Stimulated activated CD4-positive, alpha-beta T cell treated with anti-CD3 and anti-CD28 coated beads, Interleukin-15, amount 100 ng/mL, for 48 hours (primary cell): ENCODE results near the gene ZNF423.
"Not testable (repeated sequence)": the region's sequence is repeated elsewhere in the genome, so short reads cannot be mapped to it uniquely, and the experiment has no call there.

Source experiments
- DNase-seq, 2 donors: peaks; one replicate each; pipeline ENCODE4 v3.0.0-alpha.2; 2020; ENCODE audit warnings: low read depth in 2 of 2

ZNF423 gene

GRCh38 chr16:49586466-49587450 lies 269.2 kb downstream of the ZNF423 start:
- DNase-seq: no peak

GRCh38 chr16:49585143-49585832 lies 270.6 kb downstream of the ZNF423 start:
- DNase-seq: no peak

- DNase-seq: no peak
These were observed 272.0 kb downstream of the ZNF423 start for GRCh38 chr16:49583911-49584310.

DNA sequence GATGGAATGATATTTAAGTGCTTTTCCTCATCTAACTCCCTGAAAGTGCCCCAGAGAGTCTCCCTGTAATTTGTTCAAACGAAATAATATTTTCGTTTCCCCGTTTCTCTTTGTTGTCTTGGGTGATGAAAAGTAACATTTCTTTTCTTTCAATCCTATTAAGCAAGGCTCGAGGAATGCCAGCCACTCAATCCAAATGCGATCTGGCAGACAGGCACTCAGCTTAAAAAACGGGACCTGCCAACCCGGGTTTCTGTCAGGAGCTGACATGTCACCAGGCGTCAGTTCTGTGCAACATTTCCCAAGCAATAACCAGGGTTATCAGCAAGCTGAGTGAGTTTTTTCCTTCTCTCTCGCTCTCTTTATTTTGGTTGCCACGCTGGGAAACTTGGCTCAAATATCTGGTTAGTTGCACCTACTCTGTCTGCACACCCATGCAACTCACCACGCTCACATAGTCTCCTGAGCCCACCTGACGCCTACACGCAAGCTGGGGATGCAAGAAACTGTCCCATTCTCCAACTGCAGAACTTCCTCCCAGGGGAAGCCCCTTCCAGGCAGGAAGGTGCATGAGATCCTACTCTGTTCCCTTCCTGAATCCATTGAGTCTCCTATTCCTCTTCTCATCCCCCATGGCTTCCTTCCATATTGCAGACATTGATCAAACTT lies 274.1 kb downstream of the ZNF423 start:
- no peak for DNase-seq

GRCh38 chr16:49580751-49581303 lies 275.1 kb downstream of the ZNF423 start:
- DNase-seq: no peak

GRCh38 chr16:49578435-49579024 lies 277.4 kb downstream of the ZNF423 start:
- no peak for DNase-seq

DNA sequence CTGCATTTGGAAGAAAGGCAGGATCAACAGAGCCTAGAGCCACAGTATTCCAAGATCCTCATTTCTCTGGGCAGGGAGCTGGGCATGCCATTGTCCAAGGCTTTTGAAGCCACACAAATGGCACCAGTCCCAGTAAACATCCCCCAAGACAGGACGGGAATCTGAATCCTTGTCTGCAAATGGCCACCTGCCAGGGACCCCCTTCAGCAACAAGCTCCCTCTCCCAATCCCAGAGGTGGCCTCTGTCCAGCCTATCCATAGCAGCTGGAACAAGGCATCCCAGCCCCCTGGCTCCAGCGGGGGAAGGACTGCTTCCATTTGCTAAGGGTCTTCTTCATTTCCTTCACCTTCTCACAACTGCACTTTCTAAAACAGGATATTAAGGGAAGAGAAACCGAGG lies 277.9 kb downstream of the ZNF423 start:
- no peak for DNase-seq

DNA sequence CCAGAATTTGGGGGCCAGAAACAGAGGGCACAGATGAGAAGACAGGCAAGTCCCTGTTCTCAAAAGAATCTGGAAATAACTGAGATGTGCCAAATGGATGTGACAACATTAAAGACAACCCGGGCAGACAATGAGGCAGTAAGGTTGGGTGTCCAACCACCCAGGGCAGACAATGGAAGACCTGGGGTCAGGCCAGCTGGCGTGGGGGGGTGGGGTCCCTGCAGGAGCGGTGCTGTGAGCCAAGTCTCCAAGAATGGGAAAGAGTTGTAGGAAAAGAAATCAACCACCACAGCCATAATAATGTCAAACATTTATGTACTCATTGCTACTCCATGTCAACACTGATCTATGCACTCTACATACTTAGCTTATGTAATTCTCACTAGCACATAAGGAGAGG lies 279.0 kb downstream of the ZNF423 start:
- no peak for DNase-seq

- DNase-seq: no peak
These were observed 279.8 kb downstream of the ZNF423 start for GRCh38 chr16:49576173-49576494.

- DNase-seq: no peak
These were observed 280.4 kb downstream of the ZNF423 start for GRCh38 chr16:49575346-49576172.

- no peak for DNase-seq
These were observed 281.1 kb downstream of the ZNF423 start for GRCh38 chr16:49574826-49575225.

- DNase-seq: no peak
These were observed 288.0 kb downstream of the ZNF423 start for GRCh38 chr16:49567950-49568349.

GRCh38 chr16:49566432-49566831 lies 289.5 kb downstream of the ZNF423 start:
- DNase-seq: no peak

DNA sequence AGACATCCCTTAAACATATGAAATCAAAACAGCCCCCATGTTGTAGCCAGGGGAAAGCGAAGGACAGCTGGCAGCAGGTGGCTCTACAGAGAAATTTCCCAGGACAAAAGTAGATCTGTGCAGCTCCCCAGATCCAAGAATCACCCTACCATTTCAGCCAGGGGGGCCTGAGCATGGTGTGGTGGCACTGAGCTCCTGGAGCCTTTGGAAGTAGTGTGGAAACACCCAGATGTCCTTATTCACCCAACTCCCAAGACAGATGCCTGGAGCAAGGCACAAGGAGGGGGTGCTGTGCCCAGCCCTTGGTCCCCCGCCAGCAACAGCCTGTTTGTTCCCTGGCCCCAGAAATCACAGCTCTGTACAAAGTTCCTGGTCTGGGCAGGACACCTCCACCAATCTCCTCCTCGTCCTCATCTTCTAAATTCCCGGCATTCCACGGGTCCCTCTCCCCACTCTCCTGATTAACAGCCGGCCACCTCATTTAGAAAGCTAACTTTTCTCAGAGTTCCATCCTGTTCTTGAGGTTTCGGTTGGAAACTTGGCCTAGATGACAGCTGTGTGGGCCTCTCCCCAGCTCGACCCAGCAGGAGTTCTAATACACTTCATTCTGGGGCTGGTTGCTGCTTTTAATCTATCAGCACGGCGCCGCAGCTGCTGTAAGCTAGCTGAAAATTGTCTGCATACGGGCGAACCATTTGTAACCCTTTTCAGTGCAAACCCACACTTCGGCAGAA lies 291.2 kb downstream of the ZNF423 start:
- no peak for DNase-seq

- DNase-seq: no peak
These were observed 292.2 kb downstream of the ZNF423 start for GRCh38 chr16:49563666-49564065.

GRCh38 chr16:49562894-49563293 lies 293.0 kb downstream of the ZNF423 start:
- DNase-seq: not testable (repeated sequence)

- DNase-seq: no peak
These were observed 293.7 kb downstream of the ZNF423 start for GRCh38 chr16:49562228-49562627.

GRCh38 chr16:49560004-49560830 lies 295.7 kb downstream of the ZNF423 start:
- DNase-seq: no peak

- DNase-seq: no peak
These were observed 296.7 kb downstream of the ZNF423 start for GRCh38 chr16:49559242-49559641.
